Neuronal stem cell (in vitro differentiated cells): ENCODE data around the gene RGL1.

ENCODE experiments used
- DNase-seq: peaks from one replicate; pipeline ENCODE4 v3.0.0-alpha.2; 2013; ENCODE audit warnings: low spot score
- H2AFZ ChIP-seq: one replicate; pipeline ENCODE4 v1.6.1; 2013; ENCODE audit warnings: mild to moderate bottlenecking, low read length, inconsistent platforms
- H2AK5ac ChIP-seq: 2 replicates; pipeline ENCODE4 v1.6.1; 2013; ENCODE audit warnings: low read depth, mild to moderate bottlenecking, inconsistent platforms, low read length, moderate library complexity, mixed read lengths
- H2BK120ac ChIP-seq: 2 replicates; pipeline ENCODE4 v1.6.1; 2013; ENCODE audit warnings: low read depth, mild to moderate bottlenecking, inconsistent platforms, low read length, moderate library complexity, mixed read lengths
- H2BK12ac ChIP-seq: one replicate; pipeline ENCODE4 v1.6.1; 2013; ENCODE audit warnings: low read length, inconsistent platforms
- H2BK15ac ChIP-seq: 2 replicates; pipeline ENCODE4 v1.6.1; 2013; ENCODE audit warnings: mild to moderate bottlenecking, low read length, inconsistent platforms, mixed read lengths
- H2BK5ac ChIP-seq: one replicate; pipeline ENCODE4 v1.6.1; 2013; ENCODE audit warnings: inconsistent platforms, mild to moderate bottlenecking, low read length, moderate library complexity
- H3K14ac ChIP-seq: one replicate; pipeline ENCODE4 v1.6.1; 2013; ENCODE audit warnings: low read length, inconsistent platforms
- H3K18ac ChIP-seq: 2 replicates; pipeline ENCODE4 v1.6.1; 2013; ENCODE audit warnings: low read length, inconsistent platforms
- H3K23ac ChIP-seq: 2 replicates; pipeline ENCODE4 v1.6.1; 2013; ENCODE audit warnings: low read depth, mild to moderate bottlenecking, mixed read lengths, low read length, inconsistent platforms; ENCODE audit not compliant: poor library complexity
- H3K27ac ChIP-seq: replicated peaks from 3 replicates; pipeline ENCODE4 v1.5.1; 2013; ENCODE audit warnings: low read length, inconsistent platforms
- H3K27me3 ChIP-seq, 3 experiments: 2 replicates each; pipeline ENCODE4 v1.6.1; 2013; ENCODE audit warnings: low read length in 3 of 3, mild to moderate bottlenecking in 2 of 3, inconsistent platforms in 1 of 3, low read depth in 1 of 3, mixed read lengths in 1 of 3, moderate library complexity in 1 of 3; ENCODE audit not compliant: control insufficient read depth in 3 of 3, insufficient read depth in 3 of 3
- H3K36me3 ChIP-seq, 2 donors: replicated peaks in 1 of 2; 2 replicates each; pipeline ENCODE4 v1.6.1; 2013; ENCODE audit warnings: low read length in 2 of 2; ENCODE audit not compliant: control insufficient read depth in 2 of 2, insufficient read depth in 2 of 2
- H3K4ac ChIP-seq: 2 replicates; pipeline ENCODE4 v1.6.1; 2013; ENCODE audit warnings: inconsistent platforms, mild to moderate bottlenecking, low read length, moderate library complexity
- H3K4me1 ChIP-seq, 2 donors: 1 replicate in 1 of 2; 2 replicates in 1 of 2; pipeline ENCODE4 v1.6.1; 2013; ENCODE audit warnings: low read length in 2 of 2, low read depth in 1 of 2; ENCODE audit not compliant: control insufficient read depth in 2 of 2, insufficient read depth in 1 of 2
- H3K4me2 ChIP-seq: one replicate; pipeline ENCODE4 v1.6.1; 2013; ENCODE audit warnings: mild to moderate bottlenecking, low read length, inconsistent platforms; ENCODE audit not compliant: insufficient read depth, poor library complexity, severe bottlenecking
- H3K4me3 ChIP-seq, 2 donors: 2 replicates each; pipeline ENCODE4 v1.5.1; 2013; ENCODE audit warnings: low read length in 2 of 2, mild to moderate bottlenecking in 2 of 2, inconsistent platforms in 1 of 2, moderate library complexity in 1 of 2
- H3K79me1 ChIP-seq: one replicate; pipeline ENCODE4 v1.6.1; 2013; ENCODE audit warnings: low read depth, mild to moderate bottlenecking, inconsistent platforms, low read length, moderate library complexity
- H3K9ac ChIP-seq: one replicate; pipeline ENCODE4 v1.6.1; 2013; ENCODE audit warnings: mild to moderate bottlenecking, low read depth, low read length, inconsistent platforms; ENCODE audit not compliant: poor library complexity
- H3K9me3 ChIP-seq, 2 donors: replicated peaks in 1 of 2; 2 replicates each; pipeline versions ENCODE3 to v1.6.1; 2013; ENCODE audit warnings: low read length in 2 of 2, mild to moderate bottlenecking in 2 of 2, inconsistent platforms in 1 of 2, low read depth in 1 of 2, mixed read lengths in 1 of 2, moderate library complexity in 1 of 2; ENCODE audit not compliant: control insufficient read depth in 2 of 2, insufficient read depth in 1 of 2
- H4K8ac ChIP-seq: one replicate; pipeline ENCODE4 v1.6.1; 2013; ENCODE audit warnings: low read depth, mild to moderate bottlenecking, inconsistent platforms, low read length, moderate library complexity
- H4K91ac ChIP-seq: one replicate; pipeline ENCODE4 v1.6.1; 2013; ENCODE audit warnings: low read length, low read depth, mild to moderate bottlenecking, inconsistent platforms; ENCODE audit not compliant: poor library complexity
- WGBS, 2 donors: extraction: QIAGEN DNeasy Blood & Tissue Kit; methylation state at CpG; one replicate each; pipeline ENCODE4 v1.1.7; 2013; ENCODE audit warnings: missing lambda C conversion rate in 2 of 2, mixed read lengths in 1 of 2; ENCODE audit not compliant: insufficient read length in 2 of 2, insufficient replicate concordance in 1 of 2; ENCODE audit errors: extremely low coverage in 2 of 2; 5-methylcytosine and 5-hydroxymethylcytosine counted together

Gene RGL1

DNA sequence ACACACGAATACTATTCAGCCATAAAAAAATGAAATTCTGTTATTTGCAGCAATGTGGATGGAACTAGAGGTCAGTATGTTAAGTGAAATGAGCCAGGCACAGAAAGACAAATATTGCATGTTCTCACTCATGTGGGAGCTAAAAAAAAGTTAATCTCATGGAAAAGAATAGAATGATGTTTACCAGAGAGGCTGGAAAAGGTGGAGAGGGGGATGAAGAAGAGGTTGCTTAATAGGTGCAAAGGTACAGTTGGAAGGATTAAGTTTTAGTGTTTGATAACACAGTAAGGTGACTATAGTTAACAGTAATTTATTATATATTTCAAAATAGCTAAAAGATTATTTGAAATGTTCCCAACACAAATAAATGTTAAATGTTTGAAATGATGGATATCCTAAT is 10.8 kb upstream of the RGL1 start:
- Histone ChIP-seq H2BK12ac (no peak overlapping the region), H3K4ac (no peak overlapping the region), H3K23ac (no peak overlapping the region), H2BK15ac (no peak overlapping the region), H2AK5ac (no peak overlapping the region), H2BK120ac (no peak overlapping the region), H3K4me3 (no peak overlapping the region), H2BK5ac (no peak overlapping the region), H2AFZ (no peak overlapping the region), H3K9me3 (peaks cover 0 to 6% of the 10 kb centered on the region in 2 donors), H3K9ac (no peak overlapping the region), H4K91ac (no peak overlapping the region), H3K27me3 (no peaks in the 10 kb centered on the region), H4K8ac (no peak overlapping the region), H3K18ac (no peak overlapping the region), H3K4me2 (no peak overlapping the region), H3K4me1 (no peaks in the 10 kb centered on the region), H3K27ac (no peak overlapping the region), H3K36me3 (no peaks in the 10 kb centered on the region), H3K14ac (no peak overlapping the region), H3K79me1 (no peaks in the 10 kb centered on the region)
- no CpG with 5 or more reads among the region's 1 CpG for WGBS, 2 donors
- no peak for DNase-seq

DNA sequence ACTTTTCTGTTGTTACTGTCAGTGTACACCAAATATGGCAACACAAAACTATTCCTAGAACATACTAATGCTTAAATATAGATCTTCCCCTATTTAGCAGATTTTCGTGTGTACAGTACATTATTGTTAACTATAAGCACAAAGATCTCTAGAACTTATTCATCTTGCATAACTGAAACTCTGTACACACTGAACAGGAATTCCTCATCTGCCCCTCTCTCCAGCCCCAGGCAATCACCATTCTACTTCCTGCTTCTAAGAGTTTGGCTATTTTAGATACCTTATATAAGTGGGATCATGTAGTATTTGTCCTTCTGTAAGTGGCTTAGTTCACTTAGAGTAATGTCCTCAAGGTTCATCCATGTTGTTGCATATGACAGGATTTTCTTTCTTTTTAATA is 4.5 kb upstream of the RGL1 start:
- Histone ChIP-seq H3K27ac (no peak overlapping the region), H3K9me3 (peaks cover 2 to 9% of the 10 kb centered on the region in 2 donors), H3K4me3 (no peak overlapping the region), H3K23ac (no peak overlapping the region), H3K36me3 (no peaks in the 10 kb centered on the region), H2BK15ac (no peak overlapping the region), H2BK120ac (no peak overlapping the region), H3K14ac (no peak overlapping the region), H2BK5ac (no peak overlapping the region), H4K91ac (no peak overlapping the region), H3K4ac (no peak overlapping the region), H3K27me3 (no peaks in the 10 kb centered on the region), H3K79me1 (no peaks in the 10 kb centered on the region), H4K8ac (no peak overlapping the region), H3K4me2 (no peak overlapping the region), H3K18ac (no peak overlapping the region), H2AK5ac (no peak overlapping the region), H3K4me1 (peaks cover 3 to 4% of the 10 kb centered on the region in 2 donors), H3K9ac (no peak overlapping the region), H2AFZ (no peak overlapping the region), H2BK12ac (no peak overlapping the region)
- no peak for DNase-seq
- WGBS, 2 donors, result no CpG with 5 or more reads among the region's 1 CpG

DNA sequence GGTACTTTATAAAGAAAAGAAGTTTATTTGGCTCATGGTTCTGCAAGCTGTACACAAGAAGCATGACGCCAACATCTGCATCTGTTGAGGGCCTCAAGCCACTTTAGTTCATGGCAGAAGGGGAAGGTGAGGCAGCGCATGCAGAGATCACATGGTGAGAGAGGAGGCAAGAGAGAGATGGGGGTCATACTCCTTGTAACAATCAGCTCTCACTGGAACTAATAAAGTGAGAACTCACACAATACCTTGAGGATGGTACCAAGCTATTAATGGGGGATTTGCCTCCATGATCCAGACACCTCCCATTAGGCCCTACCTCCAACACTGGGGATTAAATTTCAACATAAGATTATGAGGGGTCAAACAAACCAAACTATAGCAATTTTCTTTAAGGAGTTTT is 3.3 kb upstream of the RGL1 start:
- Histone ChIP-seq H3K4me2 (no peak overlapping the region), H3K9me3 (peaks cover 2 to 9% of the 10 kb centered on the region in 2 donors), H4K91ac (no peak overlapping the region), H3K9ac (no peak overlapping the region), H2BK12ac (no peak overlapping the region), H2BK15ac (no peak overlapping the region), H3K4me1 (peaks cover 4 to 6% of the 10 kb centered on the region in 2 donors), H2BK5ac (no peak overlapping the region), H3K14ac (no peak overlapping the region), H3K4me3 (no peak overlapping the region), H3K18ac (no peak overlapping the region), H3K27ac (no peak overlapping the region), H3K79me1 (no peaks in the 10 kb centered on the region), H2AK5ac (no peak overlapping the region), H2BK120ac (no peak overlapping the region), H3K23ac (no peak overlapping the region), H4K8ac (no peak overlapping the region), H3K36me3 (no peaks in the 10 kb centered on the region), H3K27me3 (no peaks in the 10 kb centered on the region), H2AFZ (no peak overlapping the region), H3K4ac (no peak overlapping the region)
- no peak for DNase-seq
- no CpG with 5 or more reads among the region's 2 CpGs for WGBS, 2 donors

DNA sequence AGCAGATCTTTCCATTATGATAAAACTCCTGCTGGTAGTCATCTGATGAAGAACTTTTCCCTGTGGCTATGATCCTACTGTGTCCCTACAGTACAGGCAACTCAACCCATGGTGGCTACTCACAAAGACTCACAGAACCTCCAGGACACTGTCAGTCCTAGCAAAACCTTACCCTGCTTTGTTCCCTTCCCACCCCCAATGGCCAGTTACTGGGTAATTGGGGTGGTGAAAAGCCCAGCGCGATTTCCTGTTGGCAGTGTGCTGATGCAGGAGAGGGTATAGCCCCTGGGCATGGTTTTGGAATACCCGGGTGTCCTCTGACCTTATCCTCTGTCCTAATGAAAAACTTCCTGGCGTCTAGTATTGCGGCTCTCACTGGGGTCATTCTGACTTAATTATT is 533 bp upstream of the RGL1 start:
- Histone ChIP-seq H3K9ac (no peak overlapping the region), H2BK12ac (no peak overlapping the region), H3K14ac (no peak overlapping the region), H3K27ac (no peak overlapping the region), H2AFZ (peak overlapping the region; percentile 90), H3K4me3 (peak overlapping the region in 1 of 2 donors; percentile 54), H3K36me3 (peaks cover 0 to 9% of the 10 kb centered on the region in 2 donors), H2BK15ac (no peak overlapping the region), H3K27me3 (no peaks in the 10 kb centered on the region), H3K4me1 (peaks cover 12 to 16% of the 10 kb centered on the region in 2 donors), H3K23ac (no peak overlapping the region), H2BK5ac (no peak overlapping the region), H2AK5ac (no peak overlapping the region), H3K79me1 (no peaks in the 10 kb centered on the region), H4K91ac (no peak overlapping the region), H3K4ac (no peak overlapping the region), H3K4me2 (peak overlapping the region; percentile 56), H3K9me3 (peaks cover 2 to 9% of the 10 kb centered on the region in 2 donors), H4K8ac (no peak overlapping the region), H3K18ac (no peak overlapping the region), H2BK120ac (no peak overlapping the region)
- no CpG with 5 or more reads among the region's 5 CpGs for WGBS, 2 donors
- no peak for DNase-seq
